Sigmoid colon (tissue), 7 donors: ENCODE data around the gene GSTO1. TPM values are rescaled to one million over a fixed set of nuclear protein-coding genes. Genes with fewer than 3 reads are reported as not detected.

Experiments
- DNase-seq: peaks from one replicate; pipeline ENCODE4 v3.0.0-alpha.2; 2019
- H3K27ac ChIP-seq, 4 donors: fragments of 200-600 bp; sonication (generic); one replicate each; pipeline ENCODE4 v1.5.1; 2016 to 2019; ENCODE audit warnings: mild to moderate bottlenecking in 1 of 4
- H3K27me3 ChIP-seq, 3 donors: fragments of 200-600 bp; sonication (generic); one replicate each; pipeline ENCODE4 v1.5.1; 2019; ENCODE audit warnings: mild to moderate bottlenecking in 1 of 3
- H3K36me3 ChIP-seq, 4 donors: fragments of 200-600 bp; sonication (generic); one replicate each; pipeline ENCODE4 v1.5.1; 2016 to 2019
- H3K4me1 ChIP-seq, 4 donors: fragments of 200-600 bp; sonication (generic); one replicate each; pipeline ENCODE4 v1.5.1; 2017 to 2019
- H3K4me3 ChIP-seq, 4 donors: fragments of 200-600 bp; sonication (generic); one replicate each; pipeline ENCODE4 v1.5.1; 2017 to 2019; ENCODE audit warnings: mild to moderate bottlenecking in 2 of 4, moderate library complexity in 1 of 4
- H3K9me3 ChIP-seq, 4 donors: fragments of 200-600 bp in 3 of 4; sonication (generic) in 3 of 4; one replicate each; pipeline versions ENCODE4 v1.5.1 to v1.6.1; 2013 to 2019
- CTCF ChIP-seq, 4 experiments: fragments of 450-650 bp in 3 of 4; fragments of 200-600 bp in 1 of 4; IDR thresholded peaks; one replicate each; pipeline ENCODE4 v1.5.1; 2016 to 2019; ENCODE audit warnings: antibody characterized with exemption in 4 of 4, mild to moderate bottlenecking in 3 of 4, moderate library complexity in 2 of 4
- EP300 ChIP-seq, 4 donors: sonication (generic); formaldehyde crosslinking; IDR thresholded peaks; one replicate each; pipeline ENCODE4 v1.6.1; 2017; ENCODE audit warnings: antibody characterized with exemption in 4 of 4
- POLR2A ChIP-seq, 2 donors: fragments of 450-650 bp; IDR thresholded peaks; one replicate each; pipeline ENCODE4 v1.6.1; 2016; ENCODE audit warnings: antibody characterized with exemption in 2 of 2, mild to moderate bottlenecking in 2 of 2, moderate library complexity in 2 of 2
- POLR2AphosphoS5 ChIP-seq, 4 donors: sonication (generic); formaldehyde crosslinking; IDR thresholded peaks; one replicate each; pipeline ENCODE4 v1.6.1; 2017; ENCODE audit warnings: antibody characterized with exemption in 4 of 4
- WGBS, 2 donors: extraction: QIAGEN DNeasy Blood & Tissue Kit; methylation state at CpG; one replicate each; pipeline ENCODE4 v1.1.7; 2013; 5-methylcytosine and 5-hydroxymethylcytosine counted together
- intact Hi-C: fragments of 100-400 bp; cut with DNase I; formaldehyde crosslinking; loops from one replicate; pipeline ENCODE4 v1.15.1; 2023
- polyA plus RNA-seq, 3 donors: library from polyadenylated mRNA; stranded (reverse); fragments of 200-250 nt; gene quantifications; one replicate each; pipeline ENCODE4 v1.2.3, GENCODE V29; 2013
- total RNA-seq, 4 donors: library from RNA; depleted of rRNA; stranded (reverse); fragments of >200 nt; gene quantifications; one replicate each; pipeline ENCODE4 v1.1.0, GENCODE V29; 2016
- donor health status: healthy with polysubstance abuse.
- donor health status: Bipolar disorder and iron deficiency.
- donor health status: healthy.

GSTO1 gene
- total and polyA plus RNA-seq, 7 donors: 77.5 to 189 (median 141) TPM

DNA sequence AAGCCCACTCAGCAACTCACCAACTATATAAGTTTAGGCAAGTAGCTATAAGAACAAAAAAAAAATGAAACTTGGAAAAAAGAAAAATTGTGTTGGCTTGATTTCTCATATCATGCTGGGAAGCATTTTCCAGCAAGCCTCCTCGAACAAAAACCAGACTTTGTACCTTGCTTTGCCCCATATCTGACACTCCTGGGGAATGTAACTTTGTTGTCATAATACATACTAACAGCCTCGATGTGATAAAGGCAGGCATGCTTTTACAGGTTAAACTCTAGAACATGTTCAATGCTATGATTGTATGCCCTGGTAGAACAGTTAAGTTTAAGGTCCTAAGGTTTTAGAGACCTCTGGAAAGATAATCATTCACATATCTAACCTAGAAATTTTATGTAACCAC, 34.2 kb upstream of the GSTO1 start:
- no peak for DNase-seq
- Histone ChIP-seq H3K4me3 (no peak overlapping the region), H3K27me3 (peaks cover 0 to 3% (median 0%) of the 10 kb centered on the region in 3 donors), H3K36me3 (no peaks in the 10 kb centered on the region), H3K9me3 (no peaks in the 10 kb centered on the region), H3K4me1 (no peaks in the 10 kb centered on the region), H3K27ac (no peak overlapping the region)
- WGBS, 2 donors: 20 to 53% methylated on average over 2 of the region's 2 CpGs
- no peak for TF ChIP-seq POLR2A (IDR thresholded peaks at IDR 0.05)
- TF ChIP-seq POLR2AphosphoS5 (IDR thresholded peaks at IDR 0.05): no peak
- TF ChIP-seq EP300 (IDR thresholded peaks at IDR 0.05): no peak
- intact Hi-C loops: no loop called here

DNA sequence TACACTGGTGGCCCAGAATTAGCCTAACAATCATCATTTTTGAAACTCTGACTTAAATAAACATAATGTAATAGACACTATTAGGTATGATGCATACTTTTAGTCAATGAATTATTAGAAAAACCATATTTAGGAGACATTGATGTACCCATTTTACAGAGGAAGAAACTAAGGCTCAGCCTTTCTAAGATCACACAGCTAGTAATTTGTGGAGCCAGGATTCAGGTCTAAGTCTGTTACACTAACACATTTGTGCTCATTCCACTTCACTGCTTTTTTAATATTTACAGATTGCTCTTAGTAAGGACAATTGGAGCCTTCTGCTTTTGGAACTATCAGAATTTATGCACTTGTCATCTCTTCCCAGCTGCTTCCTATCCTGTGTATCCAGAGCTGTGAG, 31.4 kb upstream of the GSTO1 start:
- H3K9me3 ChIP-seq: no peaks in the 10 kb centered on the region
- no peak for DNase-seq
- no peaks in the 10 kb centered on the region for H3K27me3 ChIP-seq
- H3K4me1 ChIP-seq: no peaks in the 10 kb centered on the region
- TF ChIP-seq POLR2A (IDR thresholded peaks at IDR 0.05) (no peak), POLR2AphosphoS5 (IDR thresholded peaks at IDR 0.05) (no peak), EP300 (IDR thresholded peaks at IDR 0.05) (no peak), CTCF (IDR thresholded peaks at IDR 0.05) (no peak)
- no peaks in the 10 kb centered on the region for H3K36me3 ChIP-seq
- no peak overlapping the region for H3K27ac ChIP-seq
- no peak overlapping the region for H3K4me3 ChIP-seq
- intact Hi-C loops: no loop called here

GRCh38 chr10:104230490-104230889, 24.2 kb upstream of the GSTO1 start:
- WGBS, 2 donors: 78 to 85% methylated on average over 4 of the region's 4 CpGs

DNA sequence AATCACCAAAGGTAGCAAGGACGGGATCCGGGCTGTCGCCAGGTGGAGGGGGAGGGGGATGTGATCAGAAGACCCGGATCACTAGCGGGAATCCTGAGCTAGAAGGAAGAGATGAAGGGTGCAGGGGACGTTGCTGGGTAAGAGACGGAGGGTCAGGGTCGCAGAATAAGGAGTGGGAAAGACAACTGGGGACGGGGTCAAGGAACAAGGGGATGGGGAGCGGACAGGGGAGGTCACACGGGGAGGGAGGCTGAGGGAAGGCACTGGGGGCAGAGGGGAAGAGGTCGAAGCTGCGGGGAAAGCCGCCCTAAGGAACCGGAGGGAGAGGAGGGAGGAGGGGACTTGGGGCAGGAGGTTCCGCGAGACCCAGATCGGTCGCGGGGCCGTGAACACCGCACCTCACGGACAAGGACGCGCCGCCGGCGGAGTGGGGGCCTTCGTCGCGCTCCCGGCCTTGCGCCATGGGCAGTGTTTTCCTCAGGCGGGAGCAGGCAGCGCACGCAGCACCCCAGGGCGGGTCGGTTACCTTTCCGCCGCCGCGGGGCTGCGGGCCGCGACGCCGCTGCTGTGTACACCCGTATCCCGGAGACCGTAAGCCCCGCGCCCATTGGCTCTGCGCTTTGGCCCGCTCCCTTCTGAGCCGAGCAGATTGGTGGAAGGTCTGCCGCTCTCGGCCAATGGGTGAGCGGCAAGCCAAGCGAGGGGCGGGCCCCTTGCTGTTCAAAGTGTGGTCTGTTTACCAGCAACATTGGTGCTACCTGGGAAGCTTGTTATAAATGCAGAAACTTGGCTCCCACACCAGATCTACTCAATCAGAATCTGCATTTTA, 22.7 kb upstream of the GSTO1 start, which contains the start of gene CFAP43:
Gene CFAP43 (minus strand): TSS at position 581 of the 829 bp plus-strand sequence. CDS start 118 bp downstream, at position 463.
- TF ChIP-seq CTCF (IDR thresholded peaks at IDR 0.05) (no peak), POLR2A (IDR thresholded peaks at IDR 0.05) (no peak), EP300 (IDR thresholded peaks at IDR 0.05) (no peak), POLR2AphosphoS5 (IDR thresholded peaks at IDR 0.05) (peak in 2 of 4 donors; percentile 66 to 70)
- 1% methylated on average over 60 of the region's 60 CpGs for WGBS, 2 donors
- peak; percentile 99 for DNase-seq
- Histone ChIP-seq H3K4me3 (peak within 1 kb of the TSS; percentile 54 to 88 (median 79)), H3K4me1 (peaks cover 0 to 15% (median 6%) of the 10 kb centered on the region in 4 donors), H3K36me3 (no peaks in the 10 kb centered on the region), H3K9me3 (no peaks in the 10 kb centered on the region), H3K27me3 (no peaks in the 10 kb centered on the region), H3K27ac (peak within 1 kb of the TSS in 3 of 4 donors; percentile 31 to 47 (median 40))
- intact Hi-C loops: loop anchor here (2.0 to 10.0 kb wide), 3 partner anchors 23 to 327 kb away; partner anchors contain the start of genes GSTO1 and SFR1

More at GRCh38 chr10:104230490-104230889, 24.2 kb upstream of the GSTO1 start:
- intact Hi-C loops: loop anchor here (10.0 kb wide), 1 partner anchor 326 kb away; no protein-coding TSS in a partner anchor
- H3K9me3 ChIP-seq: no peaks in the 10 kb centered on the region
- TF ChIP-seq POLR2AphosphoS5 (IDR thresholded peaks at IDR 0.05): no peak
- TF ChIP-seq CTCF (IDR thresholded peaks at IDR 0.05): no peak
- TF ChIP-seq POLR2A (IDR thresholded peaks at IDR 0.05): no peak
- TF ChIP-seq EP300 (IDR thresholded peaks at IDR 0.05): no peak
- H3K4me3 ChIP-seq: no peak overlapping the region
- no peak for DNase-seq
- peaks cover 0 to 15% (median 6%) of the 10 kb centered on the region in 4 donors for H3K4me1 ChIP-seq
- H3K27ac ChIP-seq: no peak overlapping the region
- no peaks in the 10 kb centered on the region for H3K36me3 ChIP-seq
- H3K27me3 ChIP-seq: no peaks in the 10 kb centered on the region

DNA sequence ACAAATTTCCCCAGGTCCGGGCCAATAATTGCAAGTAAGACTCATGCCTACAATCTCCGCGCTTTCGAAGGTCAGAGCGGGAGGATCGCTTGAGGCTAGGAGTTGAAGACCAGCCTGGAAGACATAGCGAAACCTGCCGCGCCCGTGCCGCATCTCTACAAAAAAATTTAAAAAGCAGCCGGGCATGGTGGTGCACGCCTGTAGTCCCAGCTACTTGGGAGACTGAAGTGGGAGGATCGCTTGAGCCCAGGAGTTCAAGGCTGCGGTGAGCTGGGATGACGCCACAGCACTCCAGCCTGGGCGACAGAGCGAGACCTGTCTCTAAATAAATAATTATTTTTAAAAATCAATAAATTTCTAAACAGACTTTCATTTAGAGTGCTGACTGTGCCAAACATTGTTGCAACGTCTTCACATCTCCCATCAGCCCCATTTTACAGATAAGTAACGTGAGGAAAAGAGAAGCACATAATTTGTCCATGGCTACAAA, 22.0 kb upstream of the GSTO1 start:
- peaks cover 0 to 15% (median 6%) of the 10 kb centered on the region in 4 donors for H3K4me1 ChIP-seq
- no peaks in the 10 kb centered on the region for H3K9me3 ChIP-seq
- intact Hi-C loops: loop anchor here (2.0 to 10.0 kb wide), 3 partner anchors 22 to 328 kb away; partner anchors contain the start of genes GSTO1 and SFR1
- peak overlapping the region; percentile 54 to 88 (median 79) for H3K4me3 ChIP-seq
- peak overlapping the region in 1 of 4 donors; percentile 6 for H3K27ac ChIP-seq
- TF ChIP-seq CTCF (IDR thresholded peaks at IDR 0.05) (no peak), POLR2A (IDR thresholded peaks at IDR 0.05) (no peak), POLR2AphosphoS5 (IDR thresholded peaks at IDR 0.05) (no peak), EP300 (IDR thresholded peaks at IDR 0.05) (no peak)
- no peaks in the 10 kb centered on the region for H3K27me3 ChIP-seq
- H3K36me3 ChIP-seq: no peaks in the 10 kb centered on the region
- WGBS, 2 donors: 6 to 14% methylated on average over 20 of the region's 20 CpGs
- DNase-seq: no peak
